Measurements from ENCODE around the gene METTL24. TPM values are rescaled to one million over a fixed set of nuclear protein-coding genes. Genes with fewer than 3 reads are reported as not detected.

METTL24 gene
- total and polyA plus RNA-seq, 2 of the 8 experiments (the other 6 are each of a cell fraction or from before 2014, with no cell fraction given) = 0.30 to 0.39 TPM

- POLR2A ChIA-PET (ENCODE audit: partially characterized antibody) = no interaction called here
Observed at GRCh38 chr6:110207652-110208051, 150.5 kb downstream of the METTL24 start.

More at GRCh38 chr6:110207652-110208051, 150.5 kb downstream of the METTL24 start:
- Histone ChIP-seq H4K20me1 (replicated peaks in 1 of 2; ENCODE audit: control insufficient read depth in 1 of 2, insufficient read depth in 2 of 2, low read length in 2 of 2) (no peaks in the 10 kb centered on the region), H2BK20ac (ENCODE audit: low read length) (no peak overlapping the region), H4K91ac (replicated peaks; ENCODE audit: insufficient read length, low read length) (no peak overlapping the region), H3K79me2 (ENCODE audit: control insufficient read depth in 1 of 2, insufficient read depth in 2 of 2, low read length in 2 of 2) (no peaks in the 10 kb centered on the region), H3K4me2 (ENCODE audit: insufficient read depth in 1 of 2, low read depth in 2 of 2, low read length in 2 of 2) (no peak overlapping the region), H3K23ac (ENCODE audit: insufficient read length) (no peak overlapping the region), H3K9me3 (ENCODE audit: insufficient read depth in 2 of 2, low read depth in 1 of 2, low read length in 1 of 2) (no peaks in the 10 kb centered on the region), H3K27ac (ENCODE audit: low read depth, low read length) (no peak overlapping the region), H3K23me2 (ENCODE audit: low read depth, low read length) (no peaks in the 10 kb centered on the region), H3K79me1 (ENCODE audit: low read depth, low read length) (no peaks in the 10 kb centered on the region), H2BK15ac (ENCODE audit: low read length) (no peak overlapping the region), H2AFZ (ENCODE audit: low read length) (no peak overlapping the region), H3K9ac (replicated peaks in 1 of 4; ENCODE audit: extremely low read depth in 1 of 4, low read depth in 3 of 4, low read length in 3 of 4) (no peak overlapping the region), H2BK5ac (ENCODE audit: low read depth, low read length) (no peak overlapping the region), H3K18ac (ENCODE audit: extremely low read depth, low read length) (no peak overlapping the region), H3K4ac (replicated peaks; ENCODE audit: insufficient read length, low read depth, low read length) (no peak overlapping the region), H2BK12ac (ENCODE audit: low read depth, low read length) (no peak overlapping the region), H3K4me3 (ENCODE audit: extremely low read depth in 1 of 4, insufficient read depth in 2 of 4, low read depth in 3 of 4, low read length in 4 of 4) (no peak overlapping the region), H3K14ac (ENCODE audit: insufficient read length) (no peak overlapping the region), H3K4me1 (replicated peaks in 1 of 4; ENCODE audit: control insufficient read depth in 3 of 4, insufficient read depth in 4 of 4, low read length in 3 of 4) (no peaks in the 10 kb centered on the region), H2AK5ac (ENCODE audit: low read depth, low read length) (no peak overlapping the region), H4K8ac (ENCODE audit: extremely low read depth, insufficient read depth, low read length) (no peak overlapping the region), H3K27me3 (replicated peaks in 1 of 4; ENCODE audit: control insufficient read depth in 3 of 4, extremely low read depth in 1 of 4, insufficient read depth in 3 of 4, low read length in 3 of 4) (peaks cover 0 to 1% (median 0%) of the 10 kb centered on the region in 4 experiments; a peak in 1 of 7 replicates), H3K36me3 (ENCODE audit: control insufficient read depth in 2 of 4, insufficient read depth in 4 of 4, low read length in 3 of 4) (peaks cover 4 to 27% (median 8%) of the 10 kb centered on the region in 4 experiments; a peak in 7 of 8 replicates), H3K56ac (replicated peaks; ENCODE audit: insufficient read length, low read depth, low read length) (no peak overlapping the region), H2BK120ac (replicated peaks; ENCODE audit: low read depth, low read length) (no peak overlapping the region), H4K5ac (ENCODE audit: insufficient read length, low read depth, low read length) (no peak overlapping the region)
- no peak for TF ChIP-seq TAF7 (optimal IDR thresholded peaks at IDR 0.05; ENCODE audit: borderline replicate concordance, low read depth, low read length)
- TF ChIP-seq ATF2 (IDR thresholded peaks at IDR 0.05; ENCODE audit: low read length) = no peak
- no peak for TF ChIP-seq ATF3 (IDR thresholded peaks at IDR 0.05; ENCODE audit: insufficient read depth, low read depth, low read length)
- no peak for TF ChIP-seq CREB1 (IDR thresholded peaks at IDR 0.05)
- TF ChIP-seq RNF2 (IDR thresholded peaks at IDR 0.05; ENCODE audit: borderline replicate concordance, low read depth, low read length, missing control alignments, poor library complexity, severe bottlenecking) = no peak
- TF ChIP-seq BCL11A (IDR thresholded peaks at IDR 0.05; ENCODE audit: low read depth in 2 of 2, low read length in 2 of 2) = no peak
- no peak for TF ChIP-seq ASH2L (IDR thresholded peaks at IDR 0.05; ENCODE audit: low read length)
- no peak for TF ChIP-seq JUN (IDR thresholded peaks at IDR 0.05; ENCODE audit: low read depth, low read length)
- no peak for TF ChIP-seq SAP30 (IDR thresholded peaks at IDR 0.05; ENCODE audit: insufficient read depth, insufficient replicate concordance, low read length)
- TF ChIP-seq CHD2 (IDR thresholded peaks at IDR 0.05; ENCODE audit: low read length) = no peak
- TF ChIP-seq TCF12 (IDR thresholded peaks at IDR 0.05; ENCODE audit: low read depth, low read length) = no peak
- FAIRE-seq (no peak), DNase-seq (ENCODE audit: low read depth in 1 of 2, low spot score in 2 of 2) (no peak)
- WGBS, 2 experiments (ENCODE audit: extremely low coverage in 1 of 2, insufficient coverage in 1 of 2, insufficient read length in 1 of 2, insufficient replicate concordance in 2 of 2, low coverage in 1 of 2, low lambda C conversion rate in 2 of 2, missing lambda C conversion rate in 1 of 2) = 90% methylated on average over 3 of the region's 3 CpGs; no CpG with 5 or more reads in 1 of the 2 experiments
- CTCF ChIA-PET (ENCODE audit: partially characterized antibody) = interaction anchor here (1.2 to 2.8 kb wide), 3 partner anchors 29 to 185 kb away, joined by 3 to 12 read pairs (median 5); partner anchors contain the start of gene WASF1
